Measurements from ENCODE around the gene TSHZ1. TPM values are rescaled to one million over a fixed set of nuclear protein-coding genes. Genes with fewer than 3 reads are reported as not detected.

TSHZ1 gene
- total RNA-seq, 2 experiments from 2014 or later = 23.7 to 25.2 TPM

- ATAC-seq (ENCODE audit: low read depth) (no peak), DNase-seq (no peak)
- no peak overlapping the region for H3K4me3 Mint-ChIP-seq
- POLR2A ChIA-PET = no interaction called here
- H3K9me3 Mint-ChIP-seq = no peaks in the 10 kb centered on the region
- no peaks in the 10 kb centered on the region for H3K4me1 Mint-ChIP-seq
- no peak overlapping the region for H3K27ac Mint-ChIP-seq
- no peaks in the 10 kb centered on the region for H3K36me3 Mint-ChIP-seq
- no peaks in the 10 kb centered on the region for H3K27me3 Mint-ChIP-seq
Observed at GRCh38 chr18:75297731-75298130, 87.1 kb downstream of the TSHZ1 start.

- ATAC-seq (ENCODE audit: low read depth) (no peak), DNase-seq (no peak)
- no peak overlapping the region for H3K4me3 Mint-ChIP-seq
- no peak overlapping the region for H3K27ac Mint-ChIP-seq
- H3K9me3 Mint-ChIP-seq = peaks cover 3% of the 10 kb centered on the region
- peaks cover 6% of the 10 kb centered on the region for H3K27me3 Mint-ChIP-seq
- POLR2A ChIA-PET = no interaction called here
- H3K4me1 Mint-ChIP-seq = no peaks in the 10 kb centered on the region
- no peaks in the 10 kb centered on the region for H3K36me3 Mint-ChIP-seq
Observed at GRCh38 chr18:75304678-75305557, 94.3 kb downstream of the TSHZ1 start.

- POLR2A ChIA-PET = no interaction called here
- Mint-ChIP-seq H3K9me3 (peaks cover 3% of the 10 kb centered on the region), H3K27me3 (peaks cover 6% of the 10 kb centered on the region), H3K36me3 (no peaks in the 10 kb centered on the region), H3K27ac (no peak overlapping the region), H3K4me1 (no peaks in the 10 kb centered on the region), H3K4me3 (no peak overlapping the region)
- ATAC-seq (ENCODE audit: low read depth) (no peak), DNase-seq (no peak)
Observed at GRCh38 chr18:75305984-75306383, 95.4 kb downstream of the TSHZ1 start.

- POLR2A ChIA-PET = interaction anchor here (0.7 kb wide), 1 partner anchor 9 kb away, joined by 3 read pairs; no protein-coding TSS in a partner anchor
- no peaks in the 10 kb centered on the region for H3K4me1 Mint-ChIP-seq
- no peak for DNase-seq
- H3K9me3 Mint-ChIP-seq = peaks cover 3% of the 10 kb centered on the region
- H3K4me3 Mint-ChIP-seq = no peak overlapping the region
- no peaks in the 10 kb centered on the region for H3K36me3 Mint-ChIP-seq
- H3K27ac Mint-ChIP-seq = no peak overlapping the region
- H3K27me3 Mint-ChIP-seq = peaks cover 6% of the 10 kb centered on the region
- ATAC-seq (ENCODE audit: low read depth) = no peak
Observed at GRCh38 chr18:75307530-75307929, 96.9 kb downstream of the TSHZ1 start.

- Mint-ChIP-seq H3K4me3 (no peak overlapping the region), H3K27me3 (peaks cover 6% of the 10 kb centered on the region), H3K36me3 (no peaks in the 10 kb centered on the region), H3K9me3 (peaks cover 3% of the 10 kb centered on the region), H3K4me1 (no peaks in the 10 kb centered on the region), H3K27ac (no peak overlapping the region)
- ATAC-seq (ENCODE audit: low read depth) (no peak), DNase-seq (no peak)
- POLR2A ChIA-PET = no interaction called here
Observed at GRCh38 chr18:75309564-75309963, 99.0 kb downstream of the TSHZ1 start.

GRCh38 chr18:75314117-75314516 lies 103.5 kb downstream of the TSHZ1 start:
- Mint-ChIP-seq H3K27ac (no peak overlapping the region), H3K9me3 (peaks cover 3% of the 10 kb centered on the region), H3K4me3 (no peak overlapping the region), H3K36me3 (no peaks in the 10 kb centered on the region), H3K4me1 (no peaks in the 10 kb centered on the region), H3K27me3 (no peaks in the 10 kb centered on the region)
- POLR2A ChIA-PET = no interaction called here
- DNase-seq (no peak), ATAC-seq (ENCODE audit: low read depth) (no peak)

- Mint-ChIP-seq H3K9me3 (no peaks in the 10 kb centered on the region), H3K4me3 (no peak overlapping the region), H3K4me1 (no peaks in the 10 kb centered on the region), H3K36me3 (no peaks in the 10 kb centered on the region), H3K27ac (no peak overlapping the region), H3K27me3 (no peaks in the 10 kb centered on the region)
- DNase-seq = no peak
- POLR2A ChIA-PET = no interaction called here
- no peak for ATAC-seq (ENCODE audit: low read depth)
Observed at GRCh38 chr18:75314606-75315005, 104.0 kb downstream of the TSHZ1 start.

GRCh38 chr18:75316223-75316622 lies 105.6 kb downstream of the TSHZ1 start:
- Mint-ChIP-seq H3K27ac (no peak overlapping the region), H3K27me3 (no peaks in the 10 kb centered on the region), H3K9me3 (no peaks in the 10 kb centered on the region), H3K36me3 (no peaks in the 10 kb centered on the region), H3K4me3 (no peak overlapping the region), H3K4me1 (no peaks in the 10 kb centered on the region)
- no peak for DNase-seq
- POLR2A ChIA-PET = no interaction called here
- ATAC-seq (ENCODE audit: low read depth) = no peak

- POLR2A ChIA-PET = no interaction called here
- no peaks in the 10 kb centered on the region for H3K36me3 Mint-ChIP-seq
- H3K27me3 Mint-ChIP-seq = no peaks in the 10 kb centered on the region
- H3K4me3 Mint-ChIP-seq = no peak overlapping the region
- no peaks in the 10 kb centered on the region for H3K4me1 Mint-ChIP-seq
- no peak for DNase-seq
- H3K27ac Mint-ChIP-seq = no peak overlapping the region
- H3K9me3 Mint-ChIP-seq = no peaks in the 10 kb centered on the region
- ATAC-seq (ENCODE audit: low read depth) = no peak
Observed at GRCh38 chr18:75316826-75317225, 106.2 kb downstream of the TSHZ1 start.

- H3K4me1 Mint-ChIP-seq = no peaks in the 10 kb centered on the region
- no peaks in the 10 kb centered on the region for H3K9me3 Mint-ChIP-seq
- H3K4me3 Mint-ChIP-seq = no peak overlapping the region
- no peaks in the 10 kb centered on the region for H3K36me3 Mint-ChIP-seq
- ATAC-seq (ENCODE audit: low read depth) (no peak), DNase-seq (no peak)
- H3K27me3 Mint-ChIP-seq = no peaks in the 10 kb centered on the region
- POLR2A ChIA-PET = no interaction called here
- H3K27ac Mint-ChIP-seq = no peak overlapping the region
Observed at GRCh38 chr18:75317300-75317699, 106.7 kb downstream of the TSHZ1 start.

GRCh38 chr18:75317703-75318102 lies 107.1 kb downstream of the TSHZ1 start:
- Mint-ChIP-seq H3K27ac (no peak overlapping the region), H3K9me3 (no peaks in the 10 kb centered on the region), H3K27me3 (no peaks in the 10 kb centered on the region), H3K4me1 (no peaks in the 10 kb centered on the region), H3K4me3 (no peak overlapping the region), H3K36me3 (no peaks in the 10 kb centered on the region)
- ATAC-seq (ENCODE audit: low read depth) (no peak), DNase-seq (no peak)
- POLR2A ChIA-PET = no interaction called here

GRCh38 chr18:75319905-75320304 lies 109.3 kb downstream of the TSHZ1 start:
- no peak for DNase-seq
- H3K27ac Mint-ChIP-seq = no peak overlapping the region
- H3K36me3 Mint-ChIP-seq = no peaks in the 10 kb centered on the region
- no peak overlapping the region for H3K4me3 Mint-ChIP-seq
- no peaks in the 10 kb centered on the region for H3K4me1 Mint-ChIP-seq
- POLR2A ChIA-PET = no interaction called here
- no peak for ATAC-seq (ENCODE audit: low read depth)
- H3K9me3 Mint-ChIP-seq = no peaks in the 10 kb centered on the region
- H3K27me3 Mint-ChIP-seq = peaks cover under 1% of the 10 kb centered on the region

GRCh38 chr18:75320506-75320905 lies 109.9 kb downstream of the TSHZ1 start:
- POLR2A ChIA-PET = no interaction called here
- Mint-ChIP-seq H3K4me1 (no peaks in the 10 kb centered on the region), H3K4me3 (no peak overlapping the region), H3K36me3 (peaks cover 4% of the 10 kb centered on the region), H3K27ac (no peak overlapping the region), H3K9me3 (peaks cover 4% of the 10 kb centered on the region), H3K27me3 (peaks cover 4% of the 10 kb centered on the region)
- DNase-seq = no peak
- no peak for ATAC-seq (ENCODE audit: low read depth)

- ATAC-seq (ENCODE audit: low read depth) (no peak), DNase-seq (no peak)
- Mint-ChIP-seq H3K36me3 (peaks cover 4% of the 10 kb centered on the region), H3K27me3 (peaks cover 8% of the 10 kb centered on the region), H3K4me3 (no peak overlapping the region), H3K4me1 (no peaks in the 10 kb centered on the region), H3K27ac (no peak overlapping the region), H3K9me3 (peaks cover 7% of the 10 kb centered on the region)
- POLR2A ChIA-PET = no interaction called here
Observed at GRCh38 chr18:75321431-75321830, 110.8 kb downstream of the TSHZ1 start.
